Measurements from ENCODE around the gene TUT7. TPM values are rescaled to one million over a fixed set of nuclear protein-coding genes. Genes with fewer than 3 reads are reported as not detected.

Gene TUT7
- total and polyA plus RNA-seq, 2 of the 4 experiments (the other 2 are of a cell fraction), result 13.3 to 33.3 TPM

DNA sequence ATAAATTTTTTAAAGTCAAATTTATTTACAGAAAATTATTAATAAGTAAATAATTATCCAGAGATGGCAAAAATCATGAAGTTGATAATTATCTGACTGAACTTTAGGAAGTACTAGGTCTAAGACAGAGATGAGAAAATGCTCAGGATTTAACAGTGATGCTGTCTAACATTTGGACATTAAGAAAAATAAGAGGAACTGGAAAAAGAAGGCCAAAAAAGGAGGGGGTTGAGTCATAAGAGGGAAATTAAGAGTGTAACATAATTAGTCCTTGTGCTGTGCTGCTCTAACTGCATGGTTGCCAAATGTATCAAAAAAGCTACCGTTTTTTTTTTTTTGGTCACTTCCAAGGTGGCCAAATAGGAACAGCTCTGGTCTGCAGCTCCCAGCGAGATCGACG lies 35.4 kb upstream of the TUT7 start:
- Histone ChIP-seq H2AK9ac (replicated peaks; ENCODE audit: low read depth, low read length, poor library complexity) (no peak overlapping the region), H3K23ac (ENCODE audit: low read depth, low read length) (no peak overlapping the region), H4K20me1 (ENCODE audit: insufficient read depth, low read length) (no peaks in the 10 kb centered on the region), H4K8ac (ENCODE audit: low read depth in 2 of 2, low read length in 2 of 2) (no peak overlapping the region), H2BK5ac (ENCODE audit: low read depth, low read length, poor library complexity, severe bottlenecking) (no peak overlapping the region), H2AK5ac (ENCODE audit: low read depth, low read length) (no peak overlapping the region), H3K4me3 (ENCODE audit: insufficient read depth, low read depth, low read length) (no peak overlapping the region), H3K4me2 (ENCODE audit: low read depth, low read length) (no peak overlapping the region), H3K36me3 (ENCODE audit: control insufficient read depth, insufficient read depth, low read length) (no peaks in the 10 kb centered on the region), H4K91ac (ENCODE audit: insufficient read depth, low read depth, low read length) (no peak overlapping the region), H3K4ac (ENCODE audit: low read depth, low read length) (no peak overlapping the region), H3K56ac (ENCODE audit: extremely low read depth, insufficient read depth, low read length) (no peak overlapping the region), H3K9me3 (ENCODE audit: control insufficient read depth, insufficient read depth, low read length) (no peaks in the 10 kb centered on the region; the same call in 1 of the 2 replicates), H3K4me1 (ENCODE audit: control insufficient read depth, insufficient read depth, low read length) (no peaks in the 10 kb centered on the region), H3K79me1 (ENCODE audit: low read depth in 1 of 2, low read length in 2 of 2) (no peaks in the 10 kb centered on the region), H3K9ac (ENCODE audit: low read depth, low read length) (no peak overlapping the region), H3K27me3 (ENCODE audit: control insufficient read depth, insufficient read depth, low read length) (peaks cover 2% of the 10 kb centered on the region; the same call in 1 of the 2 replicates), H2BK120ac (ENCODE audit: low read depth, low read length) (no peak overlapping the region), H4K5ac (ENCODE audit: low read depth, low read length) (no peak overlapping the region), H3K18ac (ENCODE audit: low read depth, low read length) (no peak overlapping the region), H2BK15ac (ENCODE audit: low read depth, low read length) (no peak overlapping the region), H2BK20ac (ENCODE audit: low read depth, low read length) (no peak overlapping the region), H3K9me1 (ENCODE audit: insufficient read depth, low read length) (no peaks in the 10 kb centered on the region), H3K27ac (ENCODE audit: insufficient read depth, low read length) (no peak overlapping the region), H2AFZ (replicated peaks; ENCODE audit: low read length, poor library complexity) (no peak overlapping the region), H3K14ac (replicated peaks; ENCODE audit: low read depth, low read length) (no peak overlapping the region)
- DNase-seq, result no peak
- BruUV-seq (replicated peaks), result no TSS peak
- TF ChIP-seq MAFK (IDR thresholded peaks at IDR 0.05; ENCODE audit: low read depth, low read length) (no peak), RFX5 (IDR thresholded peaks at IDR 0.05; ENCODE audit: low read depth, low read length) (no peak), SMC3 (IDR thresholded peaks at IDR 0.05; ENCODE audit: low read depth, low read length) (no peak)
- 86% methylated on average over 1 of the region's 4 CpGs; no CpG with 5 or more reads in 1 of the 2 experiments for WGBS, 2 experiments (ENCODE audit: extremely low coverage in 2 of 2, insufficient read length in 1 of 2)
- dilution Hi-C loops (cut with HindIII; ENCODE audit: low sequenced_read_pairs, unreplicated experiment) (no loop called here), in situ Hi-C loops (cut with MboI; ENCODE audit: low sequenced_read_pairs) (no loop called here), intact Hi-C loops (cut with micrococcal nuclease) (no loop called here)
- POLR2A ChIA-PET (ENCODE audit: unreplicated experiment), result no interaction called here
- CTCF ChIA-PET, result no interaction called here
- no peak for ATAC-seq (ENCODE audit: low read depth)
